ENCODE results near the gene HSD17B12.

Gene HSD17B12

DNA sequence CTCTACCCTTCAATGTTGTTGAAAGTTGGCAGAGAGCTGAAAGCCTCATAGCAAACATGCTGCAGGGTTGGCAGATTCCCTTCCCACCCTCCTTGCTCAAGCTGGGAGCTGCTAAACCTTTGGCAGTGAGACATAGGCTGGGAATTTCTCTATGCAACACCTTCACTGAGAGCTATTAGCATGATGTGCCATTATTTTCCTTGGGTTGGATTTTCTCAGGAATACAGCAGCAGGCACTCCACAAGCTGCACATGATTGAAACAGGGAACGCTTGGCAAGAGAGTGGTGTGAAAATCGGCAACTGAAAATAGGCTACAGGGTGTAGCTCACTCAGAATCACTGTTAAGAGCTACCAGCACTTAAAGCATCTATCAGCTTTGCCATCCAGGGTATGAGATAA, 190.5 kb downstream of the HSD17B12 start:
- DNase-seq (ENCODE audit: low spot score) = no peak

GRCh38 chr11:43872995-43873394, 192.5 kb downstream of the HSD17B12 start:
- DNase-seq (ENCODE audit: low spot score) = no peak

DNA sequence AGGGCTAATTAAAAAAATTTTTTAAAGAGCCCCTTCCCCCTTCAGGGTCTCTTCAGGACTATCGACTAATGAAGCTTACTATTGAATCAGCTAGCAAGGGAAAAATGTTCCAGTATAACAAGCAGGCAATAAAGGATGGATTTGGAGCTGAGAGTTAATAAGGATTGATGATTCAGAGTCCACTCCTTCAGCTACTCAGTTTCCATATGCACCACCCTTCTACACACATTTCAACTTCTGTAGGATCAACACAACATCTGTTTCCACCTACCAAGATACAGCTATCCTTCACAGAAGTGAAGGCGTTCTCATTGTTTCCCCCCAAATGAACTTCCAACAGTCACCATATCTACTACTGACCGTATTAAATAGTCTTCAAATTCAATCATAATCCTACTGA, 193.5 kb downstream of the HSD17B12 start:
- no peak for DNase-seq (ENCODE audit: low spot score)

DNA sequence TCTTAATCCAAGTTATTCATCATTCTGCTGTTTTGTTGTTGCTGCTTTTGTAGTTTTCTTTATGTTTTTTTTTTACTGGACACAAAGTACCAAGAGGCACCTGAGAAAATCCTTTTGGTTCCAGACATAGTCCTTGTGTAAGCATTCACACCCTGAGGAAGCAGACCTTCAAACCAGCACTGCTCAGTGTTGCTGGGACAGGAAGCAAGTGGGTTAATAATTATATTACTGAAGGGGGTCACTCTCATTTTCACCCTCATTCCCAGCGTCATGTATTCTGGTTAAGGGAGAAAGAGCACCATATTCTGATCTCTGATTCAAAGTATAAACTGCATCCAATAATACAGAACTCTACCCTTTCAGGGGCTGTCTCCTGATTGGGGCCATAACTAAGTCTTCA, 194.2 kb downstream of the HSD17B12 start:
- DNase-seq (ENCODE audit: low spot score) = no peak

- no peak for DNase-seq (ENCODE audit: low spot score)
Observed at GRCh38 chr11:43879789-43880639, 199.5 kb downstream of the HSD17B12 start.

DNA sequence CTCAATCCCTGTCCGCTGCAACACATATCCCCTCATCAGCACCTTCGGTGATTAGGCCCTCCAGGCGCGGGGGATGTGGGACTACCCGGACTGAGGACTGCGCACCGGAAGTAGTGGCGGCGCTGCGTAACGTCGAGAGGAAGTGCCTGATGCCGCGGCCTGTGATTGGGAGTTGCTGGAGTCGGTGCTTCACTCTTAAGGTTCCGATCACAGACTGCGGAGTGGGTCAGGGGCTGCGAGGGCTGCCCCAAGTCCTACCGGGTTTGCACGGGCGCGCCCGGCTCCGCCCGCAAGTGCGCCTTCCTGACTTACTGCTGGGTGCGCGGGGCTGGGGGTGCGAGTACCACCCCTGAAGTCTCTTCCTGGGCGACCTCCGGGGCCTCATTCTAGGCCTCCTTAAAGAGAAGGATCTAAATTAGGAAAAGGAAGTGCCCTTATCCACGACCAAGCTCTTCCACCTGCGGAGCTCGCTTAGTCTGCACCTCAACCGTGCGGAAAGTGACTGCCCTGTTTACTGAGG, 200.2 kb downstream of the HSD17B12 start, which contains the start of gene ALKBH3:
Gene ALKBH3 (plus strand): TSS at position 192 of the 520 bp plus-strand sequence. CDS start 1,822 bp downstream, outside the sequence.
- DNase-seq (ENCODE audit: low spot score) = peak; percentile 95

DNA sequence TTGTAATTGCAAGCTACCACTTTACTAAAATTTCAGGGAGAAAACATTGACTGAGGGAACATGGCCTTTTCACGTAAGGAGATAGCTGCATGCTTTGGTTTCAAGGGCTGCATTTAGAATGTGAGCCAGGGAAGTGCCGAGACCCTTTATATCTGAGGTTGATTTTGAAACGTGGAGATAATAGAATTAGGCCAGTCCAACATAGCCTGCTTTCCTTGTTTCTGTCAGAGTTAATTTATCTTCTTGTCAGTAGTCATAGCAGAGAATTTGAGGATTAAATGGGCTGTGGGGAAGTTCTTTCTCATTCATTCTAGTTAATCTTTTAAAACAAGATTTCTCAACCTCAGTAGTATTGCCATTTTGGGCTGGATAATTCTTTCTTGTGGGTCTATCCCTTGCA, 212.3 kb downstream of the HSD17B12 start:
- DNase-seq (ENCODE audit: low spot score) = no peak

DNA sequence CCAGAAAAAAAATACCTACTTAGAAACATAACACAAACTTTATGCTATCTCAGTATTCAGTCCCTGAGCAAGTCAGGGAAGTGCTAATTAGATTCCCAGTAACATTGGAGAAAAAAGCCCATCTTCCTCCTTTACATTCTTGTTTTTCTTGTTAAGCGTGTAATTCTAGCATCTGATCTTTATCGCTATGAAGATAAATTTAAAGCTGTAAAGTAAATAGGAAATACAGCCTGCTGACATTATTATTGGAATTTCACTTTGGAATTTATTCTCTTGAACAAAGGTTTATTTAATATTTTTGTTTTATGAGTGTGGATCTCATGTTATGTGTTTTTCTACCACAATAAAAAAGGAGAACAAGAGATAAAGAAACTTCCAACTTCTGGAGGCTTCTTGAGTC, 214.0 kb downstream of the HSD17B12 start:
- no peak for DNase-seq (ENCODE audit: low spot score)

DNA sequence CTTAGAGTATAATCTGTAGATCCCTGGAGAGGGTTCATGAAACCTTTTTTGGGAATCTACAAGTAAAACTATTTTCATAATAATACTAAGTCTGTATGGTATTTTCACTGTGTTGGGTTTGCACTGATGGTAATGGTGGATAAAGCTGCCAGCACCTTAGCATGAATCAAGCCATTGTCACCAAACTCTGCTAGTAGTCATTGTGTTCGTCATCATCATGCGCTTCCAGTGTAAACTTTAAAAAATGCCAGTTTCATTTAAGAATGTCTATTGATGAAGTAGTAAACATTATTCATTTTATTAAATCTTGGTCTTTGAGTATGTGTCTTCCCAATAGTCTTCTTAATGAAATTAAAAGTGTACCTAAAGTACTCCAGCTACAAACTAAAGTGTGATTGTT, 215.1 kb downstream of the HSD17B12 start:
- no peak for DNase-seq (ENCODE audit: low spot score)

- no peak for DNase-seq (ENCODE audit: low spot score)
Observed at GRCh38 chr11:43898574-43898973, 218.0 kb downstream of the HSD17B12 start.

DNA sequence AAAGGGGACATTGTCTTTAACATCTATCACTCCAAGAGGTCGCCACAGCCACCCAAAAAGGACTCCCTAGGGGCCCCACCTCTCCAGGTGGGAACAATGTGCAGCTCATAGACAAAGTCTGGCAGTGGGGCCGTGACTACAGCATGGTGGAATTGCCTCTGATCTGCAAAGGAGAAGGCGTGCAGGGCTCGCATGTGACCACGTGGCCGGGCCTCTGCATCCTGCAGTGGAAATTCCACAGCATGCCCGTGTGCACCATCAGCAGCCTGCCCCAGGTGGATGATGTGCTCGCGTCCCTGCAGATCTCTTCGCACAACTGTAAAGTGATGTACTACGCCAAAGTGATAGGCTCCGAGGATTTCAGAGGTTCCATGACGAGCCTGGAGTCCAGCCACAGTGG, 218.6 kb downstream of the HSD17B12 start:
- no peak for DNase-seq (ENCODE audit: low spot score)

DNA sequence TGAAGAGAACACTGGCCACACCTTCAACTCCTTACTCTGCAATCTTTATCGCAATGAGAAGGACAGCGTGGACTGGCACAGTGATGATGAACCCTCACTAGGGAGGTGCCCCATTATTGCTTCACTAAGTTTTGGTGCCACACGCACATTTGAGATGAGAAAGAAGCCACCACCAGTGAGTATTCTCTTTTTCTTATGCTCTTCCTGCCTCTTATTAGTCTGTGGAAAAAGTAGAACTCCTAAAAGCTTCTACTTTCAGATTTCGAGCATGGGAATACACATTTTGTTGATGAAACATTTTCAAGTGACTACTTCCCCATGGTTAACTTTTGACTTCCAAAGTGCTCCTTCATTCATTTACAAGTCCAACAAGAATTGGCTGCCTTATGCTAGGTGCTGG, 221.0 kb downstream of the HSD17B12 start:
- no peak for DNase-seq (ENCODE audit: low spot score)

GRCh38 chr11:43903078-43903477, 222.5 kb downstream of the HSD17B12 start:
- no peak for DNase-seq (ENCODE audit: low spot score)

DNA sequence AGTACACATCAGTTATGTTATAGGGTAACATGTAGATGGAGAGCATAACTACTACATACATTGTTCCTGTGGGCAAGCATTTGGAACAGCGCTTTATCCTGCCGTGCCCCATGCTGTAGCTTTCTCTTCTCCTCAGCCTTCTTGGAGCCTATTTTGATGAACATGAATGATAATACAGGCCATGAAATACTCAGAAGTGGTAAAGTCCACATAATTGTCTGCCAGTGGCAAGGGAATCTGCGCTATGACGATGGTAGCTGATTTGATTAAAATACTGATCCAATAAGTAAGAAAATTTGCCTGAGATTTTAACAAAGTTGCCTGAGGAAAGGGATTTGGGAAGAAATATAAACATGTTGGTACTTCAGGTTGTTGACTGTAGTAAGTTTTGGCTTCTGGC, 223.4 kb downstream of the HSD17B12 start:
- DNase-seq (ENCODE audit: low spot score) = no peak

DNA sequence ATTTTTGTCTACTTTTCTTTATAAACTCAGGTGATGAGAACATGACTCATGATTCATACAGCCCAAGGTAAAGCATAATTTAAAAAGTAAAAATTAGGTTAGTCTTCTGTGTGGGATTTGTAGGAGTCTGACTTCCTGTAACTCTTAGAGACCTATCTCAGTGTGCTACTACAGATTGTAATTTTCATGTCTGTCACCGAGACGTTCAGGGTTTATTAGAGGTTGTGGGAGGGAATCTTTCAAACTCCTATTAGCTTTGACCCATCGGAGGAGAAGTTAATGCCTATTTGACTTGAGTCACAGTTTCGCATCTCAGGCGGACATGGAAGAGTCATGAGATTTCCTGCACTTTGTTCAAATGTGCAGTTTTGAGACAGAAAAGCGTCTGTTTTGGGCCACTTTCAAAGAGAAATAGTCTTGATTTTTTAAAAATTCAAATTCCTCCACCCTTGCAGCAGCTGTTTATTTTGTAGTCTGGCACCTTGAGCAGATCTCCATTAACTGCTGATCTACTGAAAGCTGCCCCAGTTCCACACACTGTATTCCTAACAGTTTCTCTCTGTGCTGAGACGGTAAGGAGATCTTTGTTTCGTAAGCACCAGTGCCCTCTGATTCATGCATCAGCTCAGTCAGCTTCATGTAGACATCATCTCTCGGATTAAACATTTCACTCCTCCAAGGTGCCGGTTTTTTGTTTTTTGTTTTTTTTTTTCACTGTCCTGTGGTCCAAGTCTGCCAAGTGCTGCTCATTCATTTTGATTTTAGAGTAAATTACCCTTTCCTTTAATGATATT, 224.4 kb downstream of the HSD17B12 start:
- DNase-seq (ENCODE audit: low spot score) = no peak

- DNase-seq (ENCODE audit: low spot score) = no peak
Observed at GRCh38 chr11:43905813-43906241, 225.3 kb downstream of the HSD17B12 start.

All from GM03348 (cell line).